ENCODE data around the gene GMPS.
"Not testable (repeated sequence)": the region's sequence is repeated elsewhere in the genome, so short reads cannot be mapped to it uniquely, and the experiment has no call there.

Gene GMPS

DNA sequence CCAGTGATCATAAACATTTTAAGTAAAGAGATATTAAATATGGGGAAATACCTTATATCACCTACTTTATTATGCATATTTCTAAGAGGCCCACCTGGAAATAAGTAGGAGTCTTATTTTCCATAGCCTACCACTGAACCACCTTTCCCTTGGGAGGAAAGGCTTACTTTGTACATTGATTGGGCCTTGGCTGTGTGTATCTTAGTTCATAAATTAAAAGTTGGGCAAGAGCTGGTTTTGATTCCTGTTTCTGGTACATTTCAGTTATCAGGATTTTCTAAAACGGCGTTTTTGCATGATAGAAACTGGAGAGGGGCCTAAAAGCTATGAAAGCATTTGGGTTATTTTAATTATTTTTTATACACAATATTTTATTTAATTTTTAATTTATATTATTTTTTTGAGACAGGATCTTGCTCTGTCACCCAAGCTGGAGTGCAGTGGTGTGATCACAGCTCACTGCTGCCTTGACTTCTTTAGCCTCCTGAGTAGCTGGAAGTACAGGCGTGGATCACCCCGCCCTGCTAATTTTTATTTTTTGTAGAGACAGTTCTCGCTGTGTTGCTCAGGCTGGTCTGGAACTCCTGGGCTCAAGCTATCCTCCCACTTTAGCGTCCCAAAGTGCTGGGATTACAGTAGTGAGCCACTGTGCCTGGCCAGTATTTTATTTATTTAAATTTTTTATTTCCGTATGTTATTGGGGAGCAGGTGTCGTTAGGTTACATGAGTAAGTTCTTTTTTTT is 2.6 kb downstream of the GMPS start:
- no peak for DNase-seq

DNA sequence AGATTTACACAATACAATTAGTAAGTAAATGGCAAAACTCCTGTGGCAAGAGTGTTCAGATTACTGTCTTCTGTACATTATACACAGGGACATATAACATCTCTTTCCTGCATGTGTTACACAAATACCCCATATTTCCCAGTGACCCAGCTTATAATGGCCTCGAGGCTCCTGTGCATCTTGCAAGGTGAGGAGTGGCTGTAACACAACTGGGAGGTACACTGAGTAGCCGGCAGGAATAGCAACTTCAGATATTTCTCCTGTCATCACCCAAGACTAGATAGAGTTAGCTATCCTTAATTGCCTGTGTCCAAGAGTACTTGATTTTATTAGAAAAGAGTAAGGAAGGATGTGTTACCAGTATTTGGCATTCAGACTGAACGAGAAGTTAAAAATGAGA is 5.6 kb downstream of the GMPS start:
- DNase-seq, result no peak

DNA sequence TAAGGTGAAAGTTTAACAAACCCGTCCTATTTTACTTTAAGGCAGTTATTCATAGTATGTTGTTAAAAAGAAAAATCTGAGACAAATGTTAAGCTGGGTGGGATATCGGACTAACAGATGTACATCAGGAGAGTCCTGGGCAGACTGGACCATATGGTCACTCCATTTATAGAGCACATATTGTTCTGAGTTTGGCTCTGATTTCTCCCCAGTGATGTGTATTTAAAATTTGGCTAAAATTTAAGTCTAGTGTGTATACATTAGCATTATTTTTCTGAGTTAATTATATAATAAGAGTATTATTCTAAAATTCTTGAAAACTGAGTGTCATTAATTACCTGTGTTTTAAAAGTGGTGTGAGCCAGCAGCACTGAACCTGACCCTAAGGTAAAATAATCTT is 6.1 kb downstream of the GMPS start:
- DNase-seq, result no peak

DNA sequence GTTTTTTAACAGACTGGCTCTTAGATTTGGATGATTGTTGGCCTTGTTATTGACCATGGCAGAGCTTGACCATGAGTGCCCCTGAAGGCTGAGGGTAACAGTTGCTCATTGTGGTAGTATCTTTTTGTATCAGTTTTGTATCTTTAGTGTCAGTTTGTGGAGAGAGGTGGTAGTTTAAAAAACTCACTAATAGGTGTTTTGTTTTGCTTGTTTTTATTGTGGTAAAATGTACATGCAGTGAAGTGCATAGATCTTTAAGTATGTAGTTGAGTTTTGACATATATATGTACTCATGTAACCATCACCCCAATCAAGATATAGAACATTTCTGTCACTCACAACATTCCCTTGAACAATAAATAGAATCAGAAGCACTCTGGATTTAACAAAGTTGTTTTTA is 9.8 kb downstream of the GMPS start:
- DNase-seq, result no peak

DNA sequence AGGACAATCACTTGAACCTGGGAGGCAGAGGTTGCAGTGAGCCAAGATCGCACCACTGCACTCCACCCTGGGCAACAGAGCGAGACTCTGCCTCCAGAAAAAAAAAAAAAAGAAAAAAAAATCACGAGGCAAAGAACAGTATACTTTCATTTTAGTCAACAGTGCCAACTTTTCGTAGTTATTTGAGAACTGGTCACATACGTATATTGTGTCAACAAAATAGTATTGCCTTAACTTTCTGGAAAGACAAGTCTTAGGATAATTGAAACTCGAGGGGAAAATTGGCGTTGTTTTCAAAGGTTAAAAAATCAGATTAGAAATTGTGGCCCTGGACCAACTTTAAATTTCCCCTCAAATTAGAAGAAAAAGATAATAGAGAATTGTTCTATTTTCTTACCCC is 13.8 kb downstream of the GMPS start:
- DNase-seq, result no peak

DNA sequence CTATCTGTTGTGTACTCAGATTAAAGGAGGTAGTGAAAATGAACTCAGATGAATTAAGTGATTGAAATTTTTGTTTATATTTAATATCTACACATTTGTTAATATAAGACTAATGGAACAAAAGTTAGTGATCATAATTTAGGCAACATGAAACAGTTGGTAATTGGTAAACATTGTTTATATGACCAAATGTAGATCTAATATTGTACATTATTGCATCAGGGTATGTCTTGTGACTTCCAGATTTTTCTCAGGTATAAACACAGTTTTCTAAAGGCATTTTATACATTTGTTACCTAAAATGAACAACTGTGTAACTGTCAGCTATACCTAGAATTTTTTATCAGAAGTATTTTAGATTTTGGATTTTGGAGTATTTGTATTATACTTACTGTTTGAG is 14.8 kb downstream of the GMPS start:
- DNase-seq, result no peak

DNA sequence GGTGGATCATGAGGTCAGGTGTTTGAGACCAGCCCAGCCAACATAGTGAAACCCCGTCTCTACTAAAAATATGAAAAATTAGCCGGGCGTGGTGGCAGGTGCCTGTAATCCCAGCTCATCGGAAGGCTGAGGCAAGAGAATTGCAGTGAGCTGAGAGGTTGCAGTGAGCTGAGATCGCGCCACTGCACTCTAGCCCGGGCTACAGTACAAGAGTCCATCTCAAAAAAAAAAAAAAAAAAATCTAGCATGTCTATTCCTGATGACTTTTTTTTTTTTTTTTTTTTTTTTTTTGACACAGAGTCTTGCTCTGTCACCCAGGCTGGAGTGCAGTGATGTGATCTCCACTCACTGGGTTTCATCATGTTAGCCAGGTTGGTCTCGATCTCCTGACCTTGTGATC is 15.9 kb downstream of the GMPS start:
- not testable (repeated sequence) for DNase-seq

DNA sequence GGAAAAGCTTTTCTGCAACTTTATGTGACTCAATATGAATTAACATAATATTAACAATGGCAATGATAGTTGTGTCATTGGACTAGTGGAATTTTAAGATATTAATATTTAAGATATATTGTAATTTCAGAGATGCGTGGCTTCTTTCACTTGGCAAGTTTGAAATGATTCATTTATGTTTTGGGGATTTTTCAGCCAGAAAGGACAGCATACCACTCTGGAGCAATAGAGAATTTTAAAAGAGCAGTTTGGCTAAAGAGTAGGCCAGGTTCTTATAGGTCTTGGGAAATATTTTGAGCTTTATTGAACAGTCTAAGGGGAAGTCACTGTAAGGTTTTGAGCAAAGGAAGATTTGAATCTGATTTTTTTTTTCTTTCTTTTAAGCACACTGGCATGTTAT is 16.5 kb downstream of the GMPS start:
- no peak for DNase-seq

DNA sequence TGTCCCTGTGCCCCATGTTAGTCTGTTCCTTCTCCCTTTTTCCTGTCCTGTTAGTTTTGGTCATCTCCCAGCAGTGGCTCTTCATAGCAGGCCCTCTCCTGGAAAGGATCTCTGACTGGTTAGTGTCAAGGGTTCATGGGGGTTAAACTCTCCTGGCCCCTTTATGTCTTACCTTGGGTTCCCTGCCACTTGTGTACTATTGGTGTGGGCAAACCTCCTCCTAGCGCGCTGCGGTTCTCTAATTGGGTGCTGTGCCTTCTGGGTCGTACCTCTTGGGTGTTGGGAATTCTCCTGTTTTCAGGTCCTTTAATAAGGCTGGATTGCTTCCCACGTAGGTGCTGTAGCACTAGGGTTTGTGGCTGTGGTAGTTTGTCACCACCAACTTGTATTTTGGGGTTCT is 18.8 kb downstream of the GMPS start:
- DNase-seq, result no peak

DNA sequence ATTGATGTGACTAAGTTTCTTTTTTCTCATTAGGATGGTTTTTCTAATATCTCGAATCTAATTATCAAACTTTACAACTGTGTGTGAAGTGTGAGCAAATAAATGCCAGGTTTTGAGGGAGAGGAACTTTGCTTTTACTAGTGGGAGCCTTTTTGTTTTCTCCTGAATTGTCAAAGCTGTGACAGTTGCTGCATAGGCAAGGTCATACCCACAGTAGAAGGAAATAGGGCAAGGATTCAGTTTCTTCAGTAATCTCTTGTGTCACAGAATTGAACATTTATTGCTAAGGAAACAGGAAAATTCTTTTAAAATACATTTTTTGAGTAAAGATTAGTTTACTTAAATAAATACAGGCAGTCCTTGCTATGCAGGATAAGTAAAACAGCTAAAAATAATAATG is 19.5 kb downstream of the GMPS start:
- no peak for DNase-seq

DNA sequence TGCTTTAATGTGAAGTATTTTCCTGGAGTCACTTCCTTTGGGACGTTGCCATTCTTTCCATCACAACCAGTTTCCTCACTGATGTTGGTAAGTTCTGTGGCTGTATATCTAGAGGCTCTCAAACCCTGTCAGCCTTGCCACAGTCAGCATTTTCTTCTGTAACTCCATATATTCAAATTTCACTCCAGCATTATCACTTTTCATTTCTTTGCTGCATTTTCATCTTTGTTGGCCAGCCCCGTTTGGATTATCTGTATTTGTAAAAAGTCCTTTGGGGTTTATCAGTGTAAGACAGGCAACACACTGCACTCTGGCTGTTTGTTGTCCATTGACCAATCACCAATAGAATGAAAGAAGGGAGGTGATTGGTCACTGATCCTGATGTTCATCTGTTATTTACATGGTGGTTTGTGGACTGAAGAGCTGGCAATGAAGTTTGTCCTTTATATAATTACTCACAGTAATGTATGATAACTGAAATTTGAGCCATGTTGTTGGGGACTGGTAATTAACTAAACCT is 20.3 kb downstream of the GMPS start:
- no peak for DNase-seq

DNA sequence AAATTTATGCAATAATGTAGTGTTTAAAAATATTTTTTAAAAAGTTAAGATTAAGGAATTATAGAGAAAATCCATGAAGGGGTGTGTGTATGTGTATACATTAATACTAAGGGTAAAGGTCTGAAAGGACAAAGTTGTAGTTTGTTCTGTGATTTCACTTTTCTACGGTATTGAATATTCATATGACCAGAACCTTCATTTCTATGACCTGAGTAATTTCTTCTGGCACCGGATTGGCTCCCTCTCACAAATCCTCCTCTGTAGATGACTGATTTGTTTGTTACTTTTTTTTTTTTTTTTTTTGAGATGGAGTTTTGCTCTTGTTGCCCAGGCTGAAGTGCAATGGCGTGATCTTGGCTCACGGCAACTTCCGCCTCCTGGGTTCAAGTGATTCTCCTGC is 20.9 kb downstream of the GMPS start:
- no peak for DNase-seq

DNA sequence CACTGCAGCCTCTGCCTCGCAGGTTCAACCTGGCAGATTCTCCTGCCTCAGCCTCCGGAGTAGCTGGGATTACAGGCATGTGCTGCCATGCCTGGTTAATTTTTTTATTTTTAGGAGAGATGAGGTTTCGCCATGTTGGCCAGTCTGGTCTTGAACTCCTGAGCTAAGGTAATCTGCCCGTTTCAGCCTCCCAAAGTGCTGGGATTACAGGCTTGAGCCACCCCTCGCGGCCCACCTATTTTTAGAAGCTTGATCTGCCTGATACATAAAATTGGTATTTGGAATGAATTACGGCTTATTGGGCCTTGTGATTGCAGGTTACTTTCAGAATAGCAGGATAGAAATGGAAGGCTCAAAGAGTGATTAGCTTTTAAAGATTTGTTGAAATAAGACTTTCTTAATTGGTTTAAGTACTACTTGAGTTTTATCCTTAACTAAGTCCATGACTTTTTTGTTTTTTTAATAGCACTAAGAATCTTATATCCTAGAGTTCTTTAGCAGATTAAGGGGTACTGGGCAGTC is 25.0 kb downstream of the GMPS start:
- no peak for DNase-seq

DNA sequence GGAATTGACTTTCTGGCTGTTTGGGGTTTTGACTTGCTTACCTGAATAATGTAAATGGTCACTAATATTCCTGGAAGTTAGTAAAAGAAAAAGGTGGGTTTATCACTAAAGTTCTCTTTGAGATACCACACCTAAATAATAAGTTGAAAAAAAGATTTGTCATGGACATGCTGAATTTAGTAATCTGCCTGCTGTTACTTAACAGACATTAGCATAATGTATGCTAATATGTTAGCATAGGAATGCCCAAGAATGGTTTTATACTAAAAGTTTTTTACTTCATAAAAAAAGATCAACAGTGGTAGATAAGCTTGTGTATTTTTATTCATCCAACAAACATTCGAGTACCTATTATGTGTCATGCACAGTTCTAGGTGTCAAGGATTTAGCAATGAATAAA is 36.5 kb downstream of the GMPS start:
- DNase-seq, result no peak

DNA sequence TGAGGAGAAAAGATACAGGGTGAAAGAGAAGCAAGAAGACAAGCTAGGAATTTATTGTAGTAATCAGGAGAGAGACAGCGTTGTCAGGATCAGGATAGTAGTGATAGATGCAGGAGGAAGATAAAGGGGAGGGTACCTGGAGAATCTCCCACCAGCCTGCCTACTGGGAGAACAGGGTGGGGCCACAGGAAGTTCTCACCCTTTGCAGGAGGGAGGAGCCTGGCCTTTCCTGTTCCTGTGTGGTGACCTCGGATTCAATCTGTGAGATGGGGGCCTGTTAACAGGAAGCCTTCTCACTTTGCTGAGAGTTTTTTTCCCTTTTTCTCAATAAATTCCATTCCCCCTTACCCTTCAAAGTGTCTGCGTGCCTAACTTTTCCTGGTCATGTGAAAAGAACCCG is 37.6 kb downstream of the GMPS start:
- DNase-seq, result no peak

DNA sequence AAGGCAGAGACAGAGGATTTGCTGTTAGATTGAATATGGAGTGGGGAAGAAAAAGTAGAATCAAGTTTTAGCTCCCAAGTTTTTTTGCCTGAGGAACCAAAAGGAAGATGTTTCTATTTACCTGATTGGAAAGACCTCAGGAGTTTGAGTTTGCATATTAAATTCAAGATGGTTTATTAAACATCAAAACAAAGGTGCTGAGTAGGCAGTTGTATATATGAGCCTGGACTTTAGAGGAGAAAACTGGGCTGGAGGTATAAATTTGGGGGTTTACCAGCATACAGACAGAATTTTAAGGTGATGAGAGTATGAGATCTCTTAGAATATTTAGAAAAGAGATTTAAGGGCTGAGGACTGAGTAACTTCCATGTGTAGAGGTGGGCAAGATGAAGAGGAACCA is 38.2 kb downstream of the GMPS start:
- no peak for DNase-seq

DNA sequence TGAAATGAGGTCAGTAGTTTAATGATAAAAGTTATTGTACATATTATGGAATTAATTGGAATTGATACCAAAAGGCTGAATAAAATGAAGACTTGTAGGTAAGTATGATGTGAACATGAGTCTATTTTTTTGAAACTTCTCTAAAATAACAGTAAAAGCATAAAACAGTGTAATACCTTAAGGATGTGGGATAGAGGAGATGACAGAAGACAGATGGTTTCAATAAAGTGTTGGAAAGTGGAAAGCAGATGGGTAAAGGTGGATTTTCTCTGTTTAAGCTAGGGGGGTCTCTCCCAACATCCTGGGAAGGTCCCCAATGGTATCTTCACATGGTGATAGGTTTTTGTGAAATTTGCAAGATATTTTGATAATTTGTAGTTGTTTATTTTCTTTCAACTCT is 41.6 kb downstream of the GMPS start:
- DNase-seq, result no peak

DNA sequence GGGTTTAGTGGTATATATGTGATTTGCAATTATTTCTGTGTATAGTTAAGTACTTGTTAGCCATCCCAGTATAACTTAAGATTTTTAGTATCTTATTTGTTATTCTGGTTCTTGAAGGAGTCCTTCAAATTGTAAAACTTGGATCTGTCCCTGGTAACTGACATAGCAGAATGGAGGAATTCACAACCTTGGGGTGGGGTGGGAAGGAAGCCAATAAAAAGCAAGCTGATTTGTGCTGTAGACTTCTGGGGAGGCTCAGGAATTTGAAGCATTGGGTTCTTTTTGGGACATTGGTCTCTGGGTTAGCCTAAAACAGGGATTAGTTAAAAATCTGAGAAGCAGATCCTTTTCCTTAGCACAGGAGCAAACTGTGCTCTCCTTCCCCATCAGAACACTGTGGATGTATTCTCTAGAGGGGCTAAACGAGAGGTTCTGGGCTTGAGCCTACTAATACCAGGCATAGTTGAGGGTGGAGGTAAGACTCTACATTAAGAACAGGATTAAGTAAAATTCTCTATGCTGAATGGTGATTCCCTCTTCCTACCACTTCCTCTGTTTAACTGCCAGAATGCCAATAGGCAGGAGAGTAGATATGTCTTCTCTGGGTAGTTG is 42.2 kb downstream of the GMPS start:
- no peak for DNase-seq

DNA sequence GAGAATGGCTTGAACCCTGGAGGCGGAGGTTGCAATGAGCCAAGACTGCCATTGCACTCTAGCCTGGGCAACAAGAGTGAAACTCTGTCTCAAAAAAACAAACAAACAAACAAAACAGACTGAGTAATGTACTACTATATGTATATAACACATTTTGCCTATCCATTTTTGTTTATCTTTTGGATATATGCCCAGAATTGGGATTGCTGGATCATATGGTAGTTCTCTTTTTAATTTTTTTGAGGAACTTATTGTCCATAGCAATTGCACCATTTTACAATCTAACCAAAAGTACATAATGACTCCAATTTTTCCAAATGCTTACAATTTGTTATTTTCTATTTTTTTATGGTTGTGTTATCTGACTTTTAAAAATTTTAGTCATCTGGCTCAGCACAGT is 47.3 kb downstream of the GMPS start:
- no peak for DNase-seq

DNA sequence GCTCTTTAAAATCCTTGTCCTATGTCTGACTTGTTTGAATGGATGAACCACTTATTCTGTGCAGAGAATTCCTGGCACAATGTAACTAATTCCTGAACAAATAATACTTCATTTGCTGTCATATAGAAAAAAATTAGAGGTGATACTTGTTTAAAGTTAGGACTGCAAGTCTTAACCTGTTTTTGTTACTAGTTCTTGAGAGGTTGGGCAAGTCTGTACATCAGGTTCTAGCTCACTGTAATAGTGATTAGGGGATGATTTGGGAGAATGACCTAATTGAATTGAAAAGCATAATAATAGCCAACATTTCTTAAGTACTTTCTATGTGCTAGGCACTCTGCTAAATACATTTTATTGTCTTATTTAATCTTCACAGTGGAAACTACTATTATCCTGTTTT is 49.3 kb downstream of the GMPS start:
- DNase-seq, result no peak

DNA sequence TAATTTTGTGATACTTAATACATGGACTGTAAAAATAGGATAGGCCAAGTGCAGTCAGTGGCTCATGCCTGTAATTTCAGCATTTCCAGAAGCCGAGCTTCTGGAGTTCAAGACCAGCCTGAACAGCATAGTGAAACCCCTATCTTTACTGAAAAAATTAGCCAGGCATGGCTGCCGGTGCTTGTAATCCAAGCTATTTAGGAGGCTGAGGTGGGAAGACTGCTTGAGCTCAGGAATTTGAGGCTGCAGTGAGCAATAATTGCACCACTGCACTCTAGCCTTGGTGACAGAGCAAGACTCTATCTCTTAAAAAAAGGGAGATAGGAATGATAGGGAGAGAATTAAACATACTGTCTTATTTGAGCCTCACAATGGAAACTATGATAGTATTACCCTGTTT is 51.0 kb downstream of the GMPS start:
- DNase-seq, result no peak

DNA sequence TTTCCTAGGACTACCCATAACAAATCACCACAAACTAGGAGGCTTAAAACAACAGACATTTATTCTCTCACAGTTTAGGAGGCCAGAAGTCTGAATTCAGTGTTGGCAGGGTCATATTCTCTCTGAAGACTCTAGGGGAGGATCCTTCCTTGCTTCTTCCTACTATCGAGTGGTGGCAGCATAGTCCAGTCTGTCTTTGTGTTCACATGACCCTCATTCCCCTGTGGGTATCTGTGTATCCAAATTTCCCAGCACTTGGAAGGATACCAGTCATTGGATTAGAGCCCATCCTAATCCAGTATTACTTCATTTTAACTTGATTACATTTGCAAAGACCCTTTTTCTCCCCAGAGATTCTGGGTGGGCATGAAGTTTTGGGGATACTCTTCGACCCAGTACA is 63.8 kb downstream of the GMPS start:
- DNase-seq, result no peak

DNA sequence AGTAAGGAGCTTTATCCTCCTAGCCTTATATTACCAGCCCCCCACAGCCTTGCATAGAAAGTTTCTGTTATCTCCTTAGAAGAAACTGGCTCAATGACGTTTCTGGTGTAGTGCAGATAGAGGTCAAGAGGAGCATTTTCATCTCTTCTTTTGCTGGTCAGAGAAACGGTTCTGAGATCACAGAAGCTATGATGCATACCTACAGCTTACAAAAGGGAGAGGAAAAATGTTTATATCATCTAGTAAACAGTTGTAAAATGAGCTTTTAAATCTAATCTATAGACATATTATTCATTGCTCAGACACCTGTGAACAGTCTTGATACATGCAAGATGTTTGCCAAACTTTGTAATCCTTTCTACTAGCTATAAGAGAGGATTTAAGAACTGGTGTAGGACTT is 68.0 kb downstream of the GMPS start:
- no peak for DNase-seq

DNA sequence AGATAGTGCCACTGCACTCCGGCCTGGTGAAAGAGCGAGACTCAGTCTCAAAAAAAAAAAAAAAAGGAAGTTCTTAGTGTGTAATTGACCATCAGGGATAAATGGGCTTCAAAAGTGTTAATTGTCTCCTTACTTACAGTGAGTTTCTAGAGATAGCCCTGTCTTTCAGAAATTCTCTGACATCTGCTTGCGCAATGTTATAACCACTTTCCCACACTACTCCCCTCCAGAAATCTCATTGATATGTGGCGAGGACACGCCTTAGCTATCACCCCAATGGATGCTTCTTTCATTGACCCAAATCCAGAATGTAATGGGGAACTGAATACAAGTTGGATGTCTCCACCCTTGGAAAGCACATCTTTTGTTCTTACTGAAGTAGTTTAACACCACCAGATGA is 70.9 kb downstream of the GMPS start:
- no peak for DNase-seq

DNA sequence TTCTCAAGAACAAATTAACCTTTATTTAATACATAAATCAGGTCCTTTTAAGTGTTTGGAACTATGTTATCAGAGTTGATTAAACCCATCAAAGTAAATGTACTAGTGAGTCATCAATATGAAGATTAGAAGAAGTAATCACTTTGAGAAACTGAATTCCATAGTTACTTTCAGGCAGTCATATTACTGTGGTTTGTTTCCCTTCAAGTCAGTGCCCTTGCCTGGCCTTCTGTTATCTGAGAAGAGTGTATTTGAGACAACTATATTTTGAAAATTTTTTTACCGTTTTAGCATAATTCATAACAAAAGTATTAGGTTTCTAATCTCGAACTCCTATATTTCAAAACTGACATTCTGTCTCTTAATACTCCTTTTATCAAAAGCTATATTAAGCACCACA is 73.6 kb downstream of the GMPS start:
- no peak for DNase-seq

Data from NCI-H187 treated with DMSO at 0.1 percent for 48 hours (cell line).